GM19351 (cell line): ENCODE measurements around the gene NOS3.
"Not testable (repeated sequence)": the region's sequence is repeated elsewhere in the genome, so short reads cannot be mapped to it uniquely, and the experiment has no call there.

Experiments used
- ATAC-seq: cut with Tn5 transposase; IDR thresholded peaks from one replicate; pipeline ENCODE4 v1.9.1; 2021; ENCODE audit warnings: mild to moderate bottlenecking, moderate library complexity; ENCODE audit not compliant: unreplicated experiment

Gene NOS3

GRCh38 chr7:151013733-151014497 is 23.1 kb downstream of the NOS3 start:
- peak; percentile 41 for ATAC-seq

GRCh38 chr7:151014950-151015349 is 24.1 kb downstream of the NOS3 start:
- ATAC-seq = no peak

GRCh38 chr7:151015967-151016366 is 25.1 kb downstream of the NOS3 start:
- ATAC-seq = no peak

- no peak for ATAC-seq
Observed at GRCh38 chr7:151016505-151016904, 25.7 kb downstream of the NOS3 start.

- no peak for ATAC-seq
Observed at GRCh38 chr7:151016942-151017341, 26.1 kb downstream of the NOS3 start.

GRCh38 chr7:151017370-151017952 is 26.6 kb downstream of the NOS3 start:
- ATAC-seq = no peak

GRCh38 chr7:151017953-151018420 is 27.2 kb downstream of the NOS3 start:
- no peak for ATAC-seq

GRCh38 chr7:151018421-151019129 is 27.8 kb downstream of the NOS3 start:
- ATAC-seq = no peak

GRCh38 chr7:151019130-151019447 is 28.3 kb downstream of the NOS3 start:
- no peak for ATAC-seq

GRCh38 chr7:151020231-151020630 is 29.4 kb downstream of the NOS3 start:
- ATAC-seq = no peak

GRCh38 chr7:151023232-151023631 is 32.4 kb downstream of the NOS3 start:
- no peak for ATAC-seq

- no peak for ATAC-seq
Observed at GRCh38 chr7:151024435-151025056, 33.7 kb downstream of the NOS3 start, which contains the start of gene ATG9B. Gene ATG9B, minus strand, starts transcription at chr7:151024494. Its CDS starts 71 bp downstream, at chr7:151024423.

GRCh38 chr7:151025924-151026671 is 35.3 kb downstream of the NOS3 start:
- ATAC-seq = no peak

- ATAC-seq = not testable (repeated sequence)
Observed at GRCh38 chr7:151026771-151027727, 36.2 kb downstream of the NOS3 start.

- peak; percentile 1 for ATAC-seq
Observed at GRCh38 chr7:151027728-151028130, 36.9 kb downstream of the NOS3 start.

GRCh38 chr7:151028131-151028947 is 37.5 kb downstream of the NOS3 start, which contains the start of gene ABCB8:
Gene ABCB8, plus strand, starts transcription at chr7:151028450. Its CDS starts 66 bp downstream, at chr7:151028516.
- peak; percentile 94 for ATAC-seq

GRCh38 chr7:151028948-151029501 is 38.2 kb downstream of the NOS3 start:
- no peak for ATAC-seq

GRCh38 chr7:151031011-151031410 is 40.2 kb downstream of the NOS3 start:
- no peak for ATAC-seq
